Activated CD8-positive, alpha-beta T cell treated with anti-CD3 and anti-CD28 coated beads, Interleukin-2, amount 10 ng/mL, durations not matched to agents 7 days and 5 days (primary cell): ENCODE measurements around the gene TNFSF4. TPM values are rescaled to one million over a fixed set of nuclear protein-coding genes. Genes with fewer than 3 reads are reported as not detected.
"Not testable (repeated sequence)": the region's sequence is repeated elsewhere in the genome, so short reads cannot be mapped to it uniquely, and the experiment has no call there.

Experiments
- ATAC-seq: fragments of 150-1000 bp; cut with Tn5 transposase; one replicate; pipeline ENCODE4 v1.10.0; 2021; ENCODE audit warnings: moderate library complexity
- CTCF ChIA-PET: fragments of 350-600 bp; sonication (Branson Sonifier 250); formaldehyde crosslinking; loops from one replicate; lab custom pipeline; 2021; ENCODE audit warnings: antibody characterized with exemption; lab: Charles Lee
- POLR2A ChIA-PET: fragments of 350-600 bp; sonication (Branson Sonifier 250); formaldehyde crosslinking; loops from one replicate; lab custom pipeline; 2021; ENCODE audit warnings: antibody characterized with exemption; lab: Charles Lee
- DNase-seq: peaks from one replicate; pipeline ENCODE4 v3.0.0-alpha.2; 2020
- H3K27ac Mint-ChIP-seq: one replicate; pipeline ENCODE4 v1.8.0; 2021; ENCODE audit warnings: mild to moderate bottlenecking, mixed read lengths
- H3K27me3 Mint-ChIP-seq: one replicate; pipeline ENCODE4 v1.8.0; 2021; ENCODE audit warnings: low read depth, mixed read lengths
- H3K36me3 Mint-ChIP-seq: one replicate; pipeline ENCODE4 v1.8.0; 2021; ENCODE audit warnings: low read depth, mixed read lengths
- H3K4me1 Mint-ChIP-seq: one replicate; pipeline ENCODE4 v1.8.0; 2021; ENCODE audit warnings: low read depth, mixed read lengths
- H3K4me3 Mint-ChIP-seq: one replicate; pipeline ENCODE4 v1.8.0; 2021; ENCODE audit warnings: mild to moderate bottlenecking, mixed read lengths
- H3K9me3 Mint-ChIP-seq: one replicate; pipeline ENCODE4 v1.8.0; 2022; ENCODE audit warnings: mixed read lengths; ENCODE audit not compliant: insufficient read depth
- total RNA-seq, 2 experiments: library from RNA; stranded (reverse); gene quantifications; one replicate each; pipeline ENCODE4 v1.2.3, GENCODE V29; 2021

The TNFSF4 gene
- total RNA-seq, 2 experiments from 2014 or later = 5.0 to 5.1 TPM

- DNase-seq, H3K4me3 Mint-ChIP-seq, H3K27ac Mint-ChIP-seq, H3K4me1 Mint-ChIP-seq, H3K27me3 Mint-ChIP-seq, POLR2A ChIA-PET, ATAC-seq, H3K36me3 Mint-ChIP-seq, H3K9me3 Mint-ChIP-seq: not testable (repeated sequence)
- CTCF ChIA-PET = interaction anchor here (1.4 kb wide), 1 partner anchor 19 kb away, joined by 3 read pairs; no protein-coding TSS in a partner anchor
Observed at GRCh38 chr1:173234434-173234833, 27.3 kb upstream of the TNFSF4 start.

GRCh38 chr1:173229031-173229430 is 21.9 kb upstream of the TNFSF4 start:
- CTCF ChIA-PET, ATAC-seq: not testable (repeated sequence)

GRCh38 chr1:173224949-173225348 is 17.8 kb upstream of the TNFSF4 start:
- H3K4me3 Mint-ChIP-seq = no peak overlapping the region
- H3K27me3 Mint-ChIP-seq = peaks cover 1% of the 10 kb centered on the region
- peaks cover 37% of the 10 kb centered on the region for H3K4me1 Mint-ChIP-seq
- ATAC-seq (no peak), DNase-seq (no peak)
- H3K9me3 Mint-ChIP-seq = peaks cover 11% of the 10 kb centered on the region
- POLR2A ChIA-PET = no interaction called here
- CTCF ChIA-PET = interaction anchor here (1.1 kb wide), 1 partner anchor 18 kb away, joined by 4 read pairs; the partner anchor contains the start of gene TNFSF4
- peaks cover 13% of the 10 kb centered on the region for H3K36me3 Mint-ChIP-seq
- peak overlapping the region; percentile 66 for H3K27ac Mint-ChIP-seq

More at GRCh38 chr1:173229031-173229430, 21.9 kb upstream of the TNFSF4 start:
- POLR2A ChIA-PET, H3K27me3 Mint-ChIP-seq, H3K27ac Mint-ChIP-seq, H3K4me3 Mint-ChIP-seq, DNase-seq: not testable (repeated sequence)
- Mint-ChIP-seq H3K36me3 (peaks cover 14% of the 10 kb centered on the region), H3K9me3 (peaks cover 13% of the 10 kb centered on the region), H3K4me1 (peaks cover 20% of the 10 kb centered on the region)

- Mint-ChIP-seq H3K4me1 (peaks cover 37% of the 10 kb centered on the region), H3K4me3 (no peak overlapping the region), H3K36me3 (peaks cover 11% of the 10 kb centered on the region), H3K9me3 (peaks cover 9% of the 10 kb centered on the region), H3K27ac (peak overlapping the region; percentile 66), H3K27me3 (no peaks in the 10 kb centered on the region)
- DNase-seq (no peak), ATAC-seq (no peak)
- ChIA-PET POLR2A (no interaction called here), CTCF (interaction anchor here (1.1 to 2.6 kb wide), 2 partner anchors 18 to 479 kb away, joined by 4 to 7 read pairs; partner anchors contain the start of gene TNFSF4)
Observed at GRCh38 chr1:173224280-173224892, 17.3 kb upstream of the TNFSF4 start.

GRCh38 chr1:173223031-173223380 is 15.9 kb upstream of the TNFSF4 start:
- no peak for ATAC-seq
- H3K4me1 Mint-ChIP-seq = peaks cover 37% of the 10 kb centered on the region
- no peak overlapping the region for H3K4me3 Mint-ChIP-seq
- CTCF ChIA-PET = interaction anchor here (0.8 to 2.6 kb wide), 2 partner anchors 398 to 478 kb away, joined by 4 to 7 read pairs; no protein-coding TSS in a partner anchor
- H3K36me3 Mint-ChIP-seq = peaks cover 7% of the 10 kb centered on the region
- no peaks in the 10 kb centered on the region for H3K27me3 Mint-ChIP-seq
- POLR2A ChIA-PET = no interaction called here
- peaks cover 9% of the 10 kb centered on the region for H3K9me3 Mint-ChIP-seq
- no peak overlapping the region for H3K27ac Mint-ChIP-seq
- DNase-seq = no peak

GRCh38 chr1:173222149-173223030 is 15.3 kb upstream of the TNFSF4 start:
- H3K4me1 Mint-ChIP-seq = peaks cover 37% of the 10 kb centered on the region
- H3K4me3 Mint-ChIP-seq = no peak overlapping the region
- ChIA-PET POLR2A (no interaction called here), CTCF (interaction anchor here (0.8 to 2.6 kb wide), 2 partner anchors 397 to 477 kb away, joined by 4 to 7 read pairs; no protein-coding TSS in a partner anchor)
- H3K9me3 Mint-ChIP-seq = peaks cover 9% of the 10 kb centered on the region
- ATAC-seq = no peak
- H3K36me3 Mint-ChIP-seq = peaks cover 7% of the 10 kb centered on the region
- no peaks in the 10 kb centered on the region for H3K27me3 Mint-ChIP-seq
- no peak for DNase-seq
- no peak overlapping the region for H3K27ac Mint-ChIP-seq

GRCh38 chr1:173220157-173220556 is 13.0 kb upstream of the TNFSF4 start:
- ATAC-seq = no peak
- H3K27me3 Mint-ChIP-seq = no peaks in the 10 kb centered on the region
- no peak overlapping the region for H3K27ac Mint-ChIP-seq
- no peak overlapping the region for H3K4me3 Mint-ChIP-seq
- no peaks in the 10 kb centered on the region for H3K36me3 Mint-ChIP-seq
- ChIA-PET POLR2A (no interaction called here), CTCF (no interaction called here)
- no peak for DNase-seq
- H3K9me3 Mint-ChIP-seq = no peaks in the 10 kb centered on the region
- H3K4me1 Mint-ChIP-seq = peaks cover 28% of the 10 kb centered on the region

- DNase-seq (no peak), ATAC-seq (no peak)
- ChIA-PET CTCF (interaction anchor here (1.0 to 1.1 kb wide), 2 partner anchors 10 to 471 kb away, joined by 3 to 4 read pairs; no protein-coding TSS in a partner anchor), POLR2A (no interaction called here)
- H3K27me3 Mint-ChIP-seq = peaks cover 7% of the 10 kb centered on the region
- no peaks in the 10 kb centered on the region for H3K36me3 Mint-ChIP-seq
- no peaks in the 10 kb centered on the region for H3K9me3 Mint-ChIP-seq
- H3K4me3 Mint-ChIP-seq = no peak overlapping the region
- no peak overlapping the region for H3K27ac Mint-ChIP-seq
- H3K4me1 Mint-ChIP-seq = peaks cover 22% of the 10 kb centered on the region
Observed at GRCh38 chr1:173213665-173214064, 6.5 kb upstream of the TNFSF4 start.

GRCh38 chr1:173212952-173213491 is 5.9 kb upstream of the TNFSF4 start:
- no peak for DNase-seq
- no peak for ATAC-seq
- no peaks in the 10 kb centered on the region for H3K36me3 Mint-ChIP-seq
- CTCF ChIA-PET = interaction anchor here (1.0 to 3.3 kb wide), 3 partner anchors 9 to 468 kb away, joined by 3 to 11 read pairs (median 4); no protein-coding TSS in a partner anchor
- peaks cover 7% of the 10 kb centered on the region for H3K27me3 Mint-ChIP-seq
- H3K4me1 Mint-ChIP-seq = peaks cover 22% of the 10 kb centered on the region
- H3K4me3 Mint-ChIP-seq = no peak overlapping the region
- POLR2A ChIA-PET = no interaction called here
- no peaks in the 10 kb centered on the region for H3K9me3 Mint-ChIP-seq
- no peak overlapping the region for H3K27ac Mint-ChIP-seq

- ATAC-seq (no peak), DNase-seq (no peak)
- ChIA-PET CTCF (interaction anchor here (1.3 to 3.3 kb wide), 2 partner anchors 432 to 466 kb away, joined by 3 to 11 read pairs; no protein-coding TSS in a partner anchor), POLR2A (no interaction called here)
- H3K9me3 Mint-ChIP-seq = no peaks in the 10 kb centered on the region
- H3K4me3 Mint-ChIP-seq = no peak overlapping the region
- no peaks in the 10 kb centered on the region for H3K36me3 Mint-ChIP-seq
- peaks cover 7% of the 10 kb centered on the region for H3K27me3 Mint-ChIP-seq
- H3K4me1 Mint-ChIP-seq = peaks cover 41% of the 10 kb centered on the region
- H3K27ac Mint-ChIP-seq = no peak overlapping the region
Observed at GRCh38 chr1:173210716-173211231, 3.6 kb upstream of the TNFSF4 start.

GRCh38 chr1:173210283-173210682 is 3.2 kb upstream of the TNFSF4 start:
- Mint-ChIP-seq H3K36me3 (peaks cover 2% of the 10 kb centered on the region), H3K27ac (no peak overlapping the region), H3K4me3 (no peak overlapping the region), H3K4me1 (peaks cover 45% of the 10 kb centered on the region), H3K27me3 (peaks cover 7% of the 10 kb centered on the region), H3K9me3 (no peaks in the 10 kb centered on the region)
- POLR2A ChIA-PET = no interaction called here
- no peak for DNase-seq
- CTCF ChIA-PET = interaction anchor here (1.3 to 3.3 kb wide), 2 partner anchors 431 to 465 kb away, joined by 3 to 11 read pairs; no protein-coding TSS in a partner anchor
- no peak for ATAC-seq
